ENCODE data around the gene TMEM120B.
"Not testable (repeated sequence)": the region's sequence is repeated elsewhere in the genome, so short reads cannot be mapped to it uniquely, and the experiment has no call there.

Gene TMEM120B

GRCh38 chr12:121709478-121709961, 3.0 kb upstream of the TMEM120B start:
- no peak for DNase-seq

- no peak for DNase-seq
These were observed 977 bp upstream of the TMEM120B start for GRCh38 chr12:121711361-121712189.

GRCh38 chr12:121712190-121712460, 427 bp upstream of the TMEM120B start:
- peak; percentile 22 for DNase-seq

GRCh38 chr12:121713257-121713777, 765 bp downstream of the TMEM120B start:
- no peak for DNase-seq

- DNase-seq: no peak
These were observed 1.2 kb downstream of the TMEM120B start for GRCh38 chr12:121713793-121714192.

GRCh38 chr12:121715055-121715454, 2.5 kb downstream of the TMEM120B start:
- DNase-seq: not testable (repeated sequence)

- DNase-seq: no peak
These were observed 3.4 kb downstream of the TMEM120B start for GRCh38 chr12:121715862-121716435.

- DNase-seq: no peak
These were observed 4.6 kb downstream of the TMEM120B start for GRCh38 chr12:121717041-121717699.

GRCh38 chr12:121718653-121719239, 6.2 kb downstream of the TMEM120B start:
- DNase-seq: no peak

- DNase-seq: no peak
These were observed 7.4 kb downstream of the TMEM120B start for GRCh38 chr12:121719926-121720414.

- no peak for DNase-seq
These were observed 8.2 kb downstream of the TMEM120B start for GRCh38 chr12:121720762-121721161.

- no peak for DNase-seq
These were observed 10.0 kb downstream of the TMEM120B start for GRCh38 chr12:121722511-121722910.

- DNase-seq: no peak
These were observed 10.6 kb downstream of the TMEM120B start for GRCh38 chr12:121723200-121723599.

GRCh38 chr12:121724925-121725324, 12.4 kb downstream of the TMEM120B start:
- DNase-seq: no peak

- DNase-seq: no peak
These were observed 12.9 kb downstream of the TMEM120B start for GRCh38 chr12:121725423-121725822.

- no peak for DNase-seq
These were observed 16.5 kb downstream of the TMEM120B start for GRCh38 chr12:121729021-121729420.

- DNase-seq: no peak
These were observed 18.9 kb downstream of the TMEM120B start for GRCh38 chr12:121731473-121731872.

- no peak for DNase-seq
These were observed 21.3 kb downstream of the TMEM120B start for GRCh38 chr12:121733849-121734248.

- no peak for DNase-seq
These were observed 25.8 kb downstream of the TMEM120B start for GRCh38 chr12:121738340-121738858.

GRCh38 chr12:121740847-121741246, 28.3 kb downstream of the TMEM120B start:
- DNase-seq: no peak

- DNase-seq: no peak
These were observed 29.2 kb downstream of the TMEM120B start for GRCh38 chr12:121741743-121742142.

GRCh38 chr12:121745545-121745944, 33.0 kb downstream of the TMEM120B start:
- not testable (repeated sequence) for DNase-seq

- DNase-seq: no peak
These were observed 35.6 kb downstream of the TMEM120B start for GRCh38 chr12:121748218-121748570.
